Fibroblast of pulmonary artery (primary cell): Measurements from ENCODE around the gene ALX1.
"Not testable (repeated sequence)": the region's sequence is repeated elsewhere in the genome, so short reads cannot be mapped to it uniquely, and the experiment has no call there.

Source experiments
- DNase-seq: peaks from one replicate; pipeline ENCODE4 v3.0.0-alpha.2; 2010; ENCODE audit warnings: low read depth
- H3K4me3 ChIP-seq: replicated peaks from 2 replicates; pipeline ENCODE4 v1.5.1; 2011; ENCODE audit warnings: low read depth, mild to moderate bottlenecking, control low read depth, low read length, moderate library complexity
- CTCF ChIP-seq: IDR thresholded peaks from 2 replicates; pipeline ENCODE4 v1.5.1; 2011; ENCODE audit warnings: mild to moderate bottlenecking, control low read depth, low read length, inconsistent platforms; ENCODE audit errors: missing control alignments

ALX1 gene

GRCh38 chr12:85299053-85299452 is 19.0 kb downstream of the ALX1 start:
- TF ChIP-seq CTCF: no peak
- DNase-seq: no peak
- H3K4me3 ChIP-seq: no peak overlapping the region

- H3K4me3 ChIP-seq: no peak overlapping the region
- no peak for TF ChIP-seq CTCF
- no peak for DNase-seq
Observed at GRCh38 chr12:85301051-85301450, 21.0 kb downstream of the ALX1 start.

- DNase-seq: no peak
- H3K4me3 ChIP-seq: no peak overlapping the region
- no peak for TF ChIP-seq CTCF
Observed at GRCh38 chr12:85308374-85308773, 28.4 kb downstream of the ALX1 start.

GRCh38 chr12:85309125-85309566 is 29.1 kb downstream of the ALX1 start:
- H3K4me3 ChIP-seq: no peak overlapping the region
- TF ChIP-seq CTCF: no peak
- DNase-seq: no peak

- TF ChIP-seq CTCF: no peak
- DNase-seq: no peak
- no peak overlapping the region for H3K4me3 ChIP-seq
Observed at GRCh38 chr12:85310025-85310424, 30.0 kb downstream of the ALX1 start.

GRCh38 chr12:85310456-85311076 is 30.5 kb downstream of the ALX1 start:
- no peak overlapping the region for H3K4me3 ChIP-seq
- peak; percentile 33 for DNase-seq
- TF ChIP-seq CTCF: peak; percentile 34

GRCh38 chr12:85317866-85318636 is 38.0 kb downstream of the ALX1 start:
- not testable (repeated sequence) for DNase-seq, H3K4me3 ChIP-seq
